ENCODE data around the gene GRID2. TPM values are rescaled to one million over a fixed set of nuclear protein-coding genes. Genes with fewer than 3 reads are reported as not detected.

GRID2 gene
- total and polyA plus RNA-seq, 10 of the 15 experiments (the other 5 are each of a cell fraction or from before 2014, with no cell fraction given), result not detected

GRCh38 chr4:92483341-92483740, 179.6 kb downstream of the GRID2 start:
- Histone ChIP-seq H4K20me1 (ENCODE audit: control insufficient read depth, insufficient read depth) (no peaks in the 10 kb centered on the region), H3K4me2 (ENCODE audit: control insufficient read depth, insufficient read depth) (no peak overlapping the region), H3K9me3 (replicated peaks; ENCODE audit: control insufficient read depth, insufficient read depth, low read length) (no peaks in the 10 kb centered on the region), H3K36me3 (ENCODE audit: control insufficient read depth in 2 of 2, insufficient read depth in 2 of 2, low read length in 1 of 2) (no peaks in the 10 kb centered on the region), H3K4me3 (no peak overlapping the region), H3K27me3 (replicated peaks in 1 of 2; ENCODE audit: control insufficient read depth in 2 of 2, insufficient read depth in 2 of 2, low read length in 1 of 2) (no peaks in the 10 kb centered on the region), H2AFZ (ENCODE audit: control insufficient read depth, low read depth, low read length) (no peak overlapping the region), H3K9ac (ENCODE audit: control insufficient read depth, insufficient read depth, low read length) (no peak overlapping the region), H3K4me1 (ENCODE audit: control insufficient read depth, insufficient read depth, low read length) (no peaks in the 10 kb centered on the region), H3K27ac (ENCODE audit: control insufficient read depth, insufficient read depth) (no peak overlapping the region), H3K79me2 (ENCODE audit: control insufficient read depth, insufficient read depth, low read length) (no peaks in the 10 kb centered on the region)
- in situ Hi-C loops (cut with MboI) (no loop called here), intact Hi-C loops (cut with micrococcal nuclease; ENCODE audit: unreplicated experiment) (no loop called here)
- FAIRE-seq, result no peak
- RAD21 ChIA-PET (ENCODE audit: unreplicated experiment), result no interaction called here
- BruUV-seq (replicated peaks), result no TSS peak
- POLR2A ChIA-PET, result no interaction called here
- no peak for TF ChIP-seq POU2F2 (IDR thresholded peaks at IDR 0.05; ENCODE audit: borderline replicate concordance, low read depth, low read length)
- TF ChIP-seq MTA2 (IDR thresholded peaks at IDR 0.05; ENCODE audit: low read depth), result no peak
- TF ChIP-seq MXI1 (IDR thresholded peaks at IDR 0.05; ENCODE audit: low read depth, low read length), result no peak
- DNase-seq (ENCODE audit: low read depth, low spot score), result no peak
- CTCF ChIA-PET, result no interaction called here
- SMC1A ChIA-PET (ENCODE audit: uncharacterized antibody, unreplicated experiment), result no interaction called here
- ATAC-seq, result no peak
- 53% methylated on average over 3 of the region's 3 CpGs for whole genome bisulfite sequencing (ENCODE audit: insufficient coverage, insufficient replicate concordance, low lambda C conversion rate, missing lambda C conversion rate)

GRCh38 chr4:92488496-92488895, 184.7 kb downstream of the GRID2 start:
- Histone ChIP-seq H2AFZ (ENCODE audit: control insufficient read depth, low read depth, low read length) (no peak overlapping the region), H3K36me3 (ENCODE audit: control insufficient read depth in 2 of 2, insufficient read depth in 2 of 2, low read length in 1 of 2) (no peaks in the 10 kb centered on the region), H3K9ac (ENCODE audit: control insufficient read depth, insufficient read depth, low read length) (no peak overlapping the region), H3K4me3 (no peak overlapping the region), H3K27me3 (replicated peaks in 1 of 2; ENCODE audit: control insufficient read depth in 2 of 2, insufficient read depth in 2 of 2, low read length in 1 of 2) (no peaks in the 10 kb centered on the region), H3K4me1 (ENCODE audit: control insufficient read depth, insufficient read depth, low read length) (no peaks in the 10 kb centered on the region), H3K27ac (ENCODE audit: control insufficient read depth, insufficient read depth) (no peak overlapping the region), H3K79me2 (ENCODE audit: control insufficient read depth, insufficient read depth, low read length) (no peaks in the 10 kb centered on the region), H4K20me1 (ENCODE audit: control insufficient read depth, insufficient read depth) (no peaks in the 10 kb centered on the region), H3K4me2 (ENCODE audit: control insufficient read depth, insufficient read depth) (no peak overlapping the region), H3K9me3 (replicated peaks; ENCODE audit: control insufficient read depth, insufficient read depth, low read length) (no peaks in the 10 kb centered on the region)
- intact Hi-C loops (cut with micrococcal nuclease; ENCODE audit: unreplicated experiment) (no loop called here), in situ Hi-C loops (cut with MboI) (no loop called here)
- RAD21 ChIA-PET (ENCODE audit: unreplicated experiment), result no interaction called here
- SMC1A ChIA-PET (ENCODE audit: uncharacterized antibody, unreplicated experiment), result interaction anchor here (1.2 kb wide), 1 partner anchor 28 kb away, joined by 3 read pairs; no protein-coding TSS in a partner anchor
- DNase-seq (ENCODE audit: low read depth, low spot score) (no peak), FAIRE-seq (no peak), ATAC-seq (no peak)
- TF ChIP-seq ATF7 (IDR thresholded peaks at IDR 0.05; ENCODE audit: low read depth), result no peak
- no peak for TF ChIP-seq YBX1 (IDR thresholded peaks at IDR 0.05)
- TF ChIP-seq SP1 (IDR thresholded peaks at IDR 0.05; ENCODE audit: low read depth, low read length), result no peak
- no peak for TF ChIP-seq ELK1 (IDR thresholded peaks at IDR 0.05; ENCODE audit: low read depth, low read length)
- no peak for TF ChIP-seq RELB (IDR thresholded peaks at IDR 0.05; ENCODE audit: low read depth)
- no peak for TF ChIP-seq TCF3 (IDR thresholded peaks at IDR 0.05; ENCODE audit: borderline replicate concordance, insufficient read depth, low read depth, low read length)
- no peak for TF ChIP-seq ZNF274 (IDR thresholded peaks at IDR 0.05; ENCODE audit: insufficient read depth, insufficient read length)
- no peak for TF ChIP-seq FOXK2 (IDR thresholded peaks at IDR 0.05)
- no peak for TF ChIP-seq KDM1A (IDR thresholded peaks at IDR 0.05; ENCODE audit: borderline replicate concordance)
- no peak for TF ChIP-seq SIN3A (IDR thresholded peaks at IDR 0.05; ENCODE audit: low read depth, low read length)
- no peak for TF ChIP-seq HDAC2 (IDR thresholded peaks at IDR 0.05)
- no peak for TF ChIP-seq IRF3 (IDR thresholded peaks at IDR 0.05)
- CTCF ChIA-PET, result no interaction called here
- WGBS (ENCODE audit: insufficient coverage, insufficient replicate concordance, low lambda C conversion rate, missing lambda C conversion rate), result 0% methylated on average over 1 of the region's 1 CpG
- BruUV-seq (replicated peaks), result no TSS peak
- POLR2A ChIA-PET, result no interaction called here

Measured in GM12878 (cell line).